Neural cell (in vitro differentiated cells): ENCODE results near the gene TOGARAM2. TPM values are rescaled to one million over a fixed set of nuclear protein-coding genes. Genes with fewer than 3 reads are reported as not detected.

Source experiments
- H2AFZ ChIP-seq: fragments of 200-600, 300-800 bp; sonication (generic), shearing (Covaris generic); 2 replicates; pipeline ENCODE4 v1.6.0; 2014; ENCODE audit warnings: low read depth, mild to moderate bottlenecking, antibody characterized with exemption, low read length, moderate library complexity
- H3F3A ChIP-seq: fragments of 200-600 bp; shearing (Covaris generic); 2 replicates; pipeline ENCODE4 v1.6.1; 2016; ENCODE audit warnings: mild to moderate bottlenecking, moderate library complexity, mixed read lengths, antibody characterized with exemption, low read length; ENCODE audit not compliant: insufficient read depth, poor library complexity, severe bottlenecking
- H3K27ac ChIP-seq: fragments of 200-600, 300-800 bp; sonication (generic), shearing (Covaris generic); 2 replicates; pipeline ENCODE4 v1.5.1; 2014; ENCODE audit warnings: mild to moderate bottlenecking, low read length, moderate library complexity
- H3K27me3 ChIP-seq: fragments of 300-800, 200-600 bp; sonication (generic), shearing (Covaris generic); 2 replicates; pipeline ENCODE4 v1.6.0; 2014; ENCODE audit warnings: mild to moderate bottlenecking, low read depth, low read length, moderate library complexity; ENCODE audit not compliant: insufficient read depth
- H3K36me3 ChIP-seq: fragments of 300-800, 200-600 bp; sonication (generic), shearing (Covaris generic); 2 replicates; pipeline ENCODE4 v1.5.1; 2014; ENCODE audit warnings: mild to moderate bottlenecking, antibody characterized with exemption, low read length, moderate library complexity; ENCODE audit not compliant: insufficient read depth
- H3K4me2 ChIP-seq: fragments of 300-800, 200-600 bp; sonication (generic), shearing (Covaris generic); 2 replicates; pipeline ENCODE4 v1.6.0; 2014; ENCODE audit warnings: mild to moderate bottlenecking, low read length
- H3K4me3 ChIP-seq: fragments of 300-800, 200-600 bp; sonication (generic), shearing (Covaris generic); 2 replicates; pipeline ENCODE4 v1.5.1; 2014; ENCODE audit warnings: mild to moderate bottlenecking, low read length, moderate library complexity
- H3K79me2 ChIP-seq: fragments of 200-600 bp; shearing (Covaris generic); replicated peaks from 2 replicates; pipeline ENCODE4 v1.6.0; 2014; ENCODE audit warnings: mild to moderate bottlenecking, low read length, moderate library complexity; ENCODE audit not compliant: insufficient read depth
- H3K9ac ChIP-seq: fragments of 300-800, 200-600 bp; sonication (generic), shearing (Covaris generic); 2 replicates; pipeline ENCODE4 v1.6.1; 2016; ENCODE audit warnings: mild to moderate bottlenecking, low read length, mixed read lengths
- H3K9me2 ChIP-seq: fragments of 200-600 bp; shearing (Covaris generic); 2 replicates; pipeline ENCODE4 v1.6.1; 2016; ENCODE audit warnings: mild to moderate bottlenecking, low read length, mixed read lengths; ENCODE audit not compliant: insufficient read depth
- H3K9me3 ChIP-seq: fragments of 200-600, 300-800 bp; sonication (generic), shearing (Covaris generic); 2 replicates; pipeline ENCODE4 v1.6.1; 2016; ENCODE audit warnings: mild to moderate bottlenecking, mixed run types, low read length, moderate library complexity, mixed read lengths
- H4K20me1 ChIP-seq: fragments of 200-600 bp; shearing (Covaris generic); 2 replicates; pipeline ENCODE4 v1.6.1; 2016; ENCODE audit warnings: mild to moderate bottlenecking, mixed run types; ENCODE audit not compliant: insufficient read depth
- EP300 ChIP-seq: fragments of 450-650 bp; conservative IDR thresholded peaks from 2 replicates; pipeline ENCODE4 v1.6.1; 2014; ENCODE audit warnings: antibody characterized with exemption, mild to moderate bottlenecking, moderate library complexity; ENCODE audit not compliant: poor library complexity, severe bottlenecking
- EZH2 ChIP-seq: fragments of 200-600, 300-800 bp; shearing (Covaris generic), sonication (generic); IDR thresholded peaks from 2 replicates; pipeline ENCODE4 v1.6.1; 2014; ENCODE audit warnings: antibody characterized with exemption, low read length, borderline replicate concordance, mild to moderate bottlenecking; ENCODE audit not compliant: insufficient read depth, poor library complexity, severe bottlenecking
- MXI1 ChIP-seq: fragments of 450-650 bp; conservative IDR thresholded peaks from 2 replicates; pipeline ENCODE4 v1.6.1; 2014; ENCODE audit warnings: antibody characterized with exemption, mild to moderate bottlenecking; ENCODE audit not compliant: poor library complexity, severe bottlenecking
- POLR2AphosphoS5 ChIP-seq: IDR thresholded peaks from 2 replicates; pipeline ENCODE4 v1.6.1; 2012
- RAD21 ChIP-seq: fragments of 450-650 bp; conservative IDR thresholded peaks from 2 replicates; pipeline ENCODE4 v1.6.1; 2014; ENCODE audit warnings: antibody characterized with exemption, mild to moderate bottlenecking, moderate library complexity
- SMC3 ChIP-seq: fragments of 450-650 bp; conservative IDR thresholded peaks from 2 replicates; pipeline ENCODE4 v1.6.1; 2014; ENCODE audit warnings: antibody characterized with exemption, mild to moderate bottlenecking, moderate library complexity; ENCODE audit not compliant: poor library complexity
- polyA plus RNA-seq: library from polyadenylated mRNA; depleted of rRNA; stranded (reverse); fragments of >200 nt; gene quantifications from 2 replicates; pipeline ENCODE4 v1.2.3, GENCODE V29; 2014
- TF ChIP-seq, protein P1 (sequence below): IDR thresholded peaks from 2 replicates; pipeline ENCODE4 v1.6.1; 2012; ENCODE audit warnings: borderline replicate concordance
- TF ChIP-seq, protein P2 (sequence below): fragments of 450-650 bp; IDR thresholded peaks from 2 replicates; pipeline ENCODE4 v1.5.1; 2014; ENCODE audit warnings: antibody characterized with exemption, mild to moderate bottlenecking, moderate library complexity; ENCODE audit not compliant: poor library complexity, severe bottlenecking

TOGARAM2 gene
- polyA plus RNA-seq, 1 donor from 2014 or later: 0.10 TPM

DNA sequence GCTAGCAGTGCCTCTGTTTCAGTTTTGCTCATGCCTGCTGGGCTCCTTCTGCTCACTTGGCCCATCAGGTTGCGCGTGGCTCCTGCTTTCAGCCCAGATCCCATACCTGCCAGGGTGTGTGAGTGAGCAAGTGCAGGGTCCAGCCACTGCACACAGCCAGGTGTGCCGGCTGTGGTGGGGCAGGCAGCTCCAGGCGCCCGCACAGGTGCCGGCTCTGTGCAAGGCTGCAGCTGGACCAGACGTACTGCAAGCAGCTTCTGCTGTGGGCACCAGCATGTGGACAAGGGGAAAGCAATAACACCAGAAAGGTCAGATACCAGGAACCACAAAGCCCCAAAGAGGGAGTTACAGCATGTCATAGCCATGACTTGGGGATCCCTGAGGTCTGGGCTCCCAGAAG lies 98.8 kb downstream of the TOGARAM2 start:
- TF ChIP-seq, protein P1, sequence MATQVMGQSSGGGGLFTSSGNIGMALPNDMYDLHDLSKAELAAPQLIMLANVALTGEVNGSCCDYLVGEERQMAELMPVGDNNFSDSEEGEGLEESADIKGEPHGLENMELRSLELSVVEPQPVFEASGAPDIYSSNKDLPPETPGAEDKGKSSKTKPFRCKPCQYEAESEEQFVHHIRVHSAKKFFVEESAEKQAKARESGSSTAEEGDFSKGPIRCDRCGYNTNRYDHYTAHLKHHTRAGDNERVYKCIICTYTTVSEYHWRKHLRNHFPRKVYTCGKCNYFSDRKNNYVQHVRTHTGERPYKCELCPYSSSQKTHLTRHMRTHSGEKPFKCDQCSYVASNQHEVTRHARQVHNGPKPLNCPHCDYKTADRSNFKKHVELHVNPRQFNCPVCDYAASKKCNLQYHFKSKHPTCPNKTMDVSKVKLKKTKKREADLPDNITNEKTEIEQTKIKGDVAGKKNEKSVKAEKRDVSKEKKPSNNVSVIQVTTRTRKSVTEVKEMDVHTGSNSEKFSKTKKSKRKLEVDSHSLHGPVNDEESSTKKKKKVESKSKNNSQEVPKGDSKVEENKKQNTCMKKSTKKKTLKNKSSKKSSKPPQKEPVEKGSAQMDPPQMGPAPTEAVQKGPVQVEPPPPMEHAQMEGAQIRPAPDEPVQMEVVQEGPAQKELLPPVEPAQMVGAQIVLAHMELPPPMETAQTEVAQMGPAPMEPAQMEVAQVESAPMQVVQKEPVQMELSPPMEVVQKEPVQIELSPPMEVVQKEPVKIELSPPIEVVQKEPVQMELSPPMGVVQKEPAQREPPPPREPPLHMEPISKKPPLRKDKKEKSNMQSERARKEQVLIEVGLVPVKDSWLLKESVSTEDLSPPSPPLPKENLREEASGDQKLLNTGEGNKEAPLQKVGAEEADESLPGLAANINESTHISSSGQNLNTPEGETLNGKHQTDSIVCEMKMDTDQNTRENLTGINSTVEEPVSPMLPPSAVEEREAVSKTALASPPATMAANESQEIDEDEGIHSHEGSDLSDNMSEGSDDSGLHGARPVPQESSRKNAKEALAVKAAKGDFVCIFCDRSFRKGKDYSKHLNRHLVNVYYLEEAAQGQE: no peak
- no peak for TF ChIP-seq SMC3
- Histone ChIP-seq H2AFZ (no peak overlapping the region), H3K4me3 (no peak overlapping the region), H3K9ac (no peak overlapping the region), H3K9me2 (no peaks in the 10 kb centered on the region), H3K79me2 (no peaks in the 10 kb centered on the region), H3K36me3 (no peaks in the 10 kb centered on the region), H3F3A (no peaks in the 10 kb centered on the region), H3K4me2 (no peak overlapping the region), H3K9me3 (no peaks in the 10 kb centered on the region), H4K20me1 (no peaks in the 10 kb centered on the region), H3K27ac (no peak overlapping the region), H3K27me3 (no peaks in the 10 kb centered on the region)

DNA sequence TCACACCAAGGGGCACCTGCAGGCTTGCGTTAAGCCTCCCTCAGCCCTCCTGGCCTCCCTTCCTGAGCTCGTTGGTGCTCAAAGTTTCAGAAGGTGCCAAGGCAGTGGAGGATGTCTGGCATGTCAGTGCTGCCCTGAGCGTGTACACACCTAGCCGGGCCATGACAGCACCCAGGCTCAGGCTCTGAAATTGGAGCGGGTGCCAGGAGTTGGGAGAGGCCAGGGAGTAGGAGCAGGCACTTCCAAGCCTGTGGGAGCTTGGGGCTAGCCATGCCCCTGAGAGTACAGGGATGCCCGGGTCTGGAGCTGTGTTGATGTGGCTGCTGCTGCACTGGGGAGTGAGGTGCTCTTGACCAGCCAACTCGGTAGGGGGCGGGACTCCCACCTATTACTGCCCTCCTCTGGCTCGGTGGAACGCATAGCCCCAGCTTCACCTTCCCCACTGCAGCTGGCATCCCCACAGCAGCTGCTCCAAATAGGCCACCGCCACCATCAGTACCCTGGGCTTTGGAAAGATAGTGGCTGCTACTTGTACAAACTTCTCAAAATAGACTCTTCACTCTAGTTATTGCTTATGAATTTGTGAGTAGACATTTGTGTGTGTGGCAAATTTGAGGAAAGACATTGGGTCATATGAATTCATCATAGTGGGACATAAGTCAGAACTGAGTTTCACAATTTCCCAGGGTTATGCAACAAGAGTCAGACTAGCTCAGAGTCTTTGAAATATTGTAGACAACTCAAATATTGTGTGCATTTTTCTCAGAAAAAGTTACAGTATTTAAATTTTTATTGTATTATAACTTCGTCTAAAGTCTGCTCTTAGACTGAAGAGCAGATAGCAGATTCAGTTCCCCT lies 100.0 kb downstream of the TOGARAM2 start:
- no peak for TF ChIP-seq RAD21
- no peak for TF ChIP-seq SMC3
- no peak for TF ChIP-seq EZH2
- TF ChIP-seq, protein P2, sequence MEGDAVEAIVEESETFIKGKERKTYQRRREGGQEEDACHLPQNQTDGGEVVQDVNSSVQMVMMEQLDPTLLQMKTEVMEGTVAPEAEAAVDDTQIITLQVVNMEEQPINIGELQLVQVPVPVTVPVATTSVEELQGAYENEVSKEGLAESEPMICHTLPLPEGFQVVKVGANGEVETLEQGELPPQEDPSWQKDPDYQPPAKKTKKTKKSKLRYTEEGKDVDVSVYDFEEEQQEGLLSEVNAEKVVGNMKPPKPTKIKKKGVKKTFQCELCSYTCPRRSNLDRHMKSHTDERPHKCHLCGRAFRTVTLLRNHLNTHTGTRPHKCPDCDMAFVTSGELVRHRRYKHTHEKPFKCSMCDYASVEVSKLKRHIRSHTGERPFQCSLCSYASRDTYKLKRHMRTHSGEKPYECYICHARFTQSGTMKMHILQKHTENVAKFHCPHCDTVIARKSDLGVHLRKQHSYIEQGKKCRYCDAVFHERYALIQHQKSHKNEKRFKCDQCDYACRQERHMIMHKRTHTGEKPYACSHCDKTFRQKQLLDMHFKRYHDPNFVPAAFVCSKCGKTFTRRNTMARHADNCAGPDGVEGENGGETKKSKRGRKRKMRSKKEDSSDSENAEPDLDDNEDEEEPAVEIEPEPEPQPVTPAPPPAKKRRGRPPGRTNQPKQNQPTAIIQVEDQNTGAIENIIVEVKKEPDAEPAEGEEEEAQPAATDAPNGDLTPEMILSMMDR: no peak
- no peak for TF ChIP-seq EP300
- TF ChIP-seq POLR2AphosphoS5: no peak
- no peak for TF ChIP-seq MXI1
- H3K27ac ChIP-seq: no peak overlapping the region
- no peaks in the 10 kb centered on the region for H3K27me3 ChIP-seq
- no peaks in the 10 kb centered on the region for H3F3A ChIP-seq
- no peak overlapping the region for H3K4me2 ChIP-seq
- no peaks in the 10 kb centered on the region for H4K20me1 ChIP-seq
- H3K9me2 ChIP-seq: no peaks in the 10 kb centered on the region
- no peak overlapping the region for H2AFZ ChIP-seq
- H3K4me3 ChIP-seq: no peak overlapping the region
- H3K9me3 ChIP-seq: no peaks in the 10 kb centered on the region
- no peak overlapping the region for H3K9ac ChIP-seq
- H3K79me2 ChIP-seq: no peaks in the 10 kb centered on the region
- H3K36me3 ChIP-seq: no peaks in the 10 kb centered on the region
